Measurements from ENCODE around the gene ZNF584.

DNA sequence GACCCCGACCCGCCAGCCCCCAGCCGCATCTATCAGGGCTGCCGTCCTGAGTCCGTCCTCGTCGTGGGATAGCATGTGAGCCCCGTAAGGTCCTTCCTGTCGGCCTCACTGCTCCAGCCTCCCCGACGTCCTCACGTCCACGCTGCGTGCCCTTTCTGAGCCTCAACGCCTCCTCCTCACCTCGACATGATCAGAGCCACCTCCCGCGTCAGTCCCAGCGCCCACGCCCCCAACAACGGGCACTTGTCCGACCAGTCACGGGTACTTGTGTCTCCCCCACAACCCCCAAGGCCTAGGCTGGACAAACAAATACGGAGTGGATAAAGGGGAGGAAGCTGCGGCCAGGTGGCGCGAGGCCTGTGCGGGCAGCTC lies 46.6 kb upstream of the ZNF584 start:
- TF ChIP-seq, protein P1, sequence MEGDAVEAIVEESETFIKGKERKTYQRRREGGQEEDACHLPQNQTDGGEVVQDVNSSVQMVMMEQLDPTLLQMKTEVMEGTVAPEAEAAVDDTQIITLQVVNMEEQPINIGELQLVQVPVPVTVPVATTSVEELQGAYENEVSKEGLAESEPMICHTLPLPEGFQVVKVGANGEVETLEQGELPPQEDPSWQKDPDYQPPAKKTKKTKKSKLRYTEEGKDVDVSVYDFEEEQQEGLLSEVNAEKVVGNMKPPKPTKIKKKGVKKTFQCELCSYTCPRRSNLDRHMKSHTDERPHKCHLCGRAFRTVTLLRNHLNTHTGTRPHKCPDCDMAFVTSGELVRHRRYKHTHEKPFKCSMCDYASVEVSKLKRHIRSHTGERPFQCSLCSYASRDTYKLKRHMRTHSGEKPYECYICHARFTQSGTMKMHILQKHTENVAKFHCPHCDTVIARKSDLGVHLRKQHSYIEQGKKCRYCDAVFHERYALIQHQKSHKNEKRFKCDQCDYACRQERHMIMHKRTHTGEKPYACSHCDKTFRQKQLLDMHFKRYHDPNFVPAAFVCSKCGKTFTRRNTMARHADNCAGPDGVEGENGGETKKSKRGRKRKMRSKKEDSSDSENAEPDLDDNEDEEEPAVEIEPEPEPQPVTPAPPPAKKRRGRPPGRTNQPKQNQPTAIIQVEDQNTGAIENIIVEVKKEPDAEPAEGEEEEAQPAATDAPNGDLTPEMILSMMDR (conservative IDR thresholded peaks at IDR 0.05; ENCODE audit: low read length): no peak
- no peak for TF ChIP-seq EZH2phosphoT487 (IDR thresholded peaks at IDR 0.05; ENCODE audit: borderline replicate concordance, low read depth, low read length)

Measured in OCI-LY7 (cell line).